Mesenchymal stem cell (in vitro differentiated cells and primary cell): Measurements from ENCODE around the gene PFAS.

Experiments used
- DNase-seq: peaks from one replicate; pipeline ENCODE4 v3.0.0-alpha.2; 2013
- H2AFZ ChIP-seq: one replicate; pipeline ENCODE4 v1.6.1; 2013; ENCODE audit warnings: low read depth, mild to moderate bottlenecking, control low read depth, inconsistent platforms, low read length, moderate library complexity
- H2AK5ac ChIP-seq: 2 replicates; pipeline ENCODE4 v1.6.1; 2013; ENCODE audit warnings: low read length, moderate library complexity, mild to moderate bottlenecking, inconsistent platforms; ENCODE audit not compliant: severe bottlenecking
- H2BK120ac ChIP-seq: one replicate; pipeline ENCODE4 v1.6.1; 2013; ENCODE audit warnings: low read depth, mild to moderate bottlenecking, inconsistent platforms, low read length, moderate library complexity
- H2BK12ac ChIP-seq, 2 experiments: one replicate each; pipeline ENCODE4 v1.6.1; 2013; ENCODE audit warnings: inconsistent platforms in 2 of 2, low read length in 2 of 2, mild to moderate bottlenecking in 2 of 2, moderate library complexity in 2 of 2, control low read depth in 1 of 2
- H2BK15ac ChIP-seq: one replicate; pipeline ENCODE4 v1.6.1; 2013; ENCODE audit warnings: mild to moderate bottlenecking, low read depth, inconsistent platforms; ENCODE audit not compliant: poor library complexity, severe bottlenecking
- H2BK5ac ChIP-seq: 2 replicates; pipeline ENCODE4 v1.6.1; 2013; ENCODE audit warnings: low read depth, mild to moderate bottlenecking, low read length, control low read depth, inconsistent platforms; ENCODE audit not compliant: poor library complexity, severe bottlenecking
- H3K14ac ChIP-seq, 2 experiments: one replicate each; pipeline ENCODE4 v1.6.1; 2013; ENCODE audit warnings: inconsistent platforms in 2 of 2, low read length in 2 of 2, control low read depth in 1 of 2, mild to moderate bottlenecking in 1 of 2, moderate library complexity in 1 of 2
- H3K18ac ChIP-seq, 2 experiments: one replicate each; pipeline ENCODE4 v1.6.1; 2013; ENCODE audit warnings: inconsistent platforms in 2 of 2, low read length in 2 of 2, control low read depth in 1 of 2, low read depth in 1 of 2, mild to moderate bottlenecking in 1 of 2
- H3K23ac ChIP-seq, 2 experiments: one replicate each; pipeline ENCODE4 v1.6.1; 2013; ENCODE audit warnings: inconsistent platforms in 2 of 2, low read length in 2 of 2, mild to moderate bottlenecking in 2 of 2, moderate library complexity in 2 of 2, control low read depth in 1 of 2
- H3K27ac ChIP-seq: 2 replicates; pipeline ENCODE4 v1.5.1; 2013; ENCODE audit warnings: mild to moderate bottlenecking, moderate library complexity, low read length, control low read depth, inconsistent platforms; ENCODE audit not compliant: poor library complexity, severe bottlenecking
- H3K27me3 ChIP-seq, 2 experiments: 2 replicates each; pipeline versions ENCODE4 v1.6.1 to v1.7.0; 2013; ENCODE audit warnings: low read length in 2 of 2, mild to moderate bottlenecking in 2 of 2, moderate library complexity in 2 of 2, control low read depth in 1 of 2, inconsistent platforms in 1 of 2; ENCODE audit not compliant: control insufficient read depth in 1 of 2, insufficient read depth in 1 of 2
- H3K36me3 ChIP-seq, 2 experiments: 2 replicates each; pipeline versions ENCODE4 v1.6.1 to v1.7.0; 2013; ENCODE audit warnings: low read length in 2 of 2, control low read depth in 1 of 2, inconsistent platforms in 1 of 2, low read depth in 1 of 2, mild to moderate bottlenecking in 1 of 2; ENCODE audit not compliant: insufficient read depth in 2 of 2, control insufficient read depth in 1 of 2
- H3K4ac ChIP-seq, 2 experiments: one replicate each; pipeline ENCODE4 v1.6.1; 2013; ENCODE audit warnings: inconsistent platforms in 2 of 2, low read length in 2 of 2, mild to moderate bottlenecking in 2 of 2, moderate library complexity in 2 of 2, control low read depth in 1 of 2, low read depth in 1 of 2
- H3K4me1 ChIP-seq: 2 replicates; pipeline ENCODE4 v1.6.1; 2013; ENCODE audit warnings: low read depth, low read length, control low read depth; ENCODE audit not compliant: control insufficient read depth, insufficient read depth
- H3K4me2 ChIP-seq: 2 replicates; pipeline ENCODE4 v1.6.1; 2013; ENCODE audit warnings: low read length, mild to moderate bottlenecking, inconsistent platforms; ENCODE audit not compliant: poor library complexity, severe bottlenecking
- H3K4me3 ChIP-seq, 2 experiments: 2 replicates each; pipeline versions ENCODE4 v1.5.1 to v1.7.0; 2013; ENCODE audit warnings: low read length in 2 of 2, mild to moderate bottlenecking in 2 of 2, control low read depth in 1 of 2, low read depth in 1 of 2; ENCODE audit not compliant: insufficient read depth in 1 of 2
- H3K79me1 ChIP-seq: replicated peaks from 2 replicates; pipeline ENCODE4 v1.6.1; 2013; ENCODE audit warnings: mild to moderate bottlenecking, control low read depth, low read length, inconsistent platforms; ENCODE audit not compliant: poor library complexity, severe bottlenecking
- H3K9ac ChIP-seq: 2 replicates; pipeline ENCODE4 v1.7.0; 2013; ENCODE audit warnings: mild to moderate bottlenecking, low read length, moderate library complexity
- H3K9me3 ChIP-seq: 2 replicates; pipeline ENCODE4 v1.7.0; 2013; ENCODE audit warnings: mild to moderate bottlenecking, low read length; ENCODE audit not compliant: control insufficient read depth
- H4K8ac ChIP-seq: one replicate; pipeline ENCODE4 v1.6.1; 2013; ENCODE audit warnings: inconsistent platforms, mild to moderate bottlenecking, low read length, moderate library complexity
- H4K91ac ChIP-seq: one replicate; pipeline ENCODE4 v1.6.1; 2013; ENCODE audit warnings: mild to moderate bottlenecking, low read length, inconsistent platforms
- WGBS: methylation state at CpG from one replicate; pipeline ENCODE4 v1.1.7; 2013; ENCODE audit warnings: mixed read lengths; 5-methylcytosine and 5-hydroxymethylcytosine counted together

PFAS gene

DNA sequence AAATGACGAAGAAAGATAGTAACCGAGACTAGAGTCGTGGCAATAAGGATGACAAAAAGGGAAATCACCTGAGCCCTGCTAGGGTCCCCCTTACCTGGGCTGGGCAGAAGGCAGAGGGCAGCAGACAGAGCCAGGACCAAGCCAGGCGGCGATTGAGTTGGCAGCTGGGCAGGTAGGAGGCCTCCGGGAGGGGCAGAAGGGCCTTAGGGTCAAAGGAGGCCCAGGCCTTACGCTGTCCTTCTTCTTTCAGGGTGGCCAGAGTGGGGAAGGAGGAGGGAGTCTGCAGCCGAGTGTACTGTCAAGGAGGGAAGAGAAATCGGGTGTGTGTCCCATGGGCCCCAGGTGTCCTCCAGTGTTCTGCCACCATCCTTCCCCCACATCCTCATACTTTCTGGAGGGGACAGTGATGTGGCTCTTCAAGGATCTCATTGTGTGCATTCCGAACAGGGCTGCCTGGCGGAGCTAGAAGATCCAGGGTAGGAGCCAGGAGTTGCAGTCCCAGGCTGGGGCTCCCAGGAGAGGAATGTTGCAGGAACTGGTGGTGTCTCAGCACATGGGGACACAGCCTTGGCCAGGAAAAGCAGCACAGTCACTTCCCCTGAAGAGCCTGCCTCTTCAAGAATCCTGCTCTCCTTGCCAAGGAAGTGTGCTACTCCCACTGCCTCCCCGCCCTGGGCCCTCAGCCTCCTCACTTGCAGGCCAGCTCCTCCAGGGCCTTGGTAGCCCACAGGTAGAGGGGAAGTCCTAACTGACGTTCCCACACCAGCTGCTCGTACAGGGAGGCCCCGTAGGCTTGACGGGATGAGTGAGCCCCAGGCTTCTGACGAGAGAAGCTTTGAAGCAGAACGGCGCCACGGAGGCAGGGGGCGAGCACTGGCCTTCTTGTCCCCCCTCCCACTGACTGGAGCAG, 14.5 kb upstream of the PFAS start:
- Histone ChIP-seq H2BK5ac (no peak overlapping the region), H3K79me1 (peaks cover 7% of the 10 kb centered on the region), H2AK5ac (no peak overlapping the region), H2BK120ac (no peak overlapping the region), H3K4me1 (no peaks in the 10 kb centered on the region), H4K8ac (no peak overlapping the region), H3K4me2 (no peak overlapping the region), H3K36me3 (peaks cover 73 to 95% of the 10 kb centered on the region in 2 experiments), H3K27me3 (no peaks in the 10 kb centered on the region), H3K9me3 (no peaks in the 10 kb centered on the region), H3K9ac (no peak overlapping the region), H2AFZ (no peak overlapping the region), H3K4ac (no peak overlapping the region), H3K18ac (no peak overlapping the region), H3K23ac (no peak overlapping the region), H3K27ac (no peak overlapping the region), H2BK15ac (no peak overlapping the region), H4K91ac (no peak overlapping the region), H2BK12ac (no peak overlapping the region), H3K4me3 (no peak overlapping the region), H3K14ac (no peak overlapping the region)
- no peak for DNase-seq
- 96% methylated on average over 18 of the region's 21 CpGs for WGBS

GRCh38 chr17:8235676-8236075, 13.4 kb upstream of the PFAS start:
- Histone ChIP-seq H2AFZ (no peak overlapping the region), H3K9ac (no peak overlapping the region), H2BK120ac (no peak overlapping the region), H3K23ac (no peak overlapping the region), H2BK5ac (no peak overlapping the region), H3K79me1 (peaks cover 9% of the 10 kb centered on the region), H2BK15ac (no peak overlapping the region), H3K27ac (no peak overlapping the region), H2BK12ac (no peak overlapping the region), H3K4me3 (no peak overlapping the region), H3K4ac (no peak overlapping the region), H3K14ac (no peak overlapping the region), H3K4me2 (no peak overlapping the region), H3K18ac (no peak overlapping the region), H3K27me3 (no peaks in the 10 kb centered on the region), H4K91ac (no peak overlapping the region), H3K4me1 (no peaks in the 10 kb centered on the region), H3K9me3 (no peaks in the 10 kb centered on the region), H2AK5ac (no peak overlapping the region), H4K8ac (no peak overlapping the region), H3K36me3 (peaks cover 63 to 93% of the 10 kb centered on the region in 2 experiments)
- WGBS, result 96% methylated on average over 7 of the region's 7 CpGs
- no peak for DNase-seq

- H3K9me3 ChIP-seq, result no peaks in the 10 kb centered on the region
- H4K8ac ChIP-seq, result no peak overlapping the region
- no peak overlapping the region for H2BK5ac ChIP-seq
- H3K36me3 ChIP-seq, result peaks cover 48 to 78% of the 10 kb centered on the region in 2 experiments
- 92% methylated on average over 7 of the region's 7 CpGs for WGBS
- no peak overlapping the region for H2BK12ac ChIP-seq
- no peak overlapping the region for H2BK120ac ChIP-seq
- H3K4me1 ChIP-seq, result no peaks in the 10 kb centered on the region
- H3K79me1 ChIP-seq, result peaks cover 12% of the 10 kb centered on the region
- no peak overlapping the region for H3K9ac ChIP-seq
- no peak overlapping the region for H3K14ac ChIP-seq
- no peak overlapping the region for H4K91ac ChIP-seq
- H3K4me3 ChIP-seq, result no peak overlapping the region
- H2AFZ ChIP-seq, result no peak overlapping the region
- H3K18ac ChIP-seq, result no peak overlapping the region
- H2BK15ac ChIP-seq, result no peak overlapping the region
- H3K27ac ChIP-seq, result no peak overlapping the region
- no peaks in the 10 kb centered on the region for H3K27me3 ChIP-seq
- DNase-seq, result no peak
- no peak overlapping the region for H2AK5ac ChIP-seq
- H3K4ac ChIP-seq, result no peak overlapping the region
- no peak overlapping the region for H3K23ac ChIP-seq
- H3K4me2 ChIP-seq, result no peak overlapping the region
Measured at GRCh38 chr17:8237175-8237574, 11.9 kb upstream of the PFAS start.

DNA sequence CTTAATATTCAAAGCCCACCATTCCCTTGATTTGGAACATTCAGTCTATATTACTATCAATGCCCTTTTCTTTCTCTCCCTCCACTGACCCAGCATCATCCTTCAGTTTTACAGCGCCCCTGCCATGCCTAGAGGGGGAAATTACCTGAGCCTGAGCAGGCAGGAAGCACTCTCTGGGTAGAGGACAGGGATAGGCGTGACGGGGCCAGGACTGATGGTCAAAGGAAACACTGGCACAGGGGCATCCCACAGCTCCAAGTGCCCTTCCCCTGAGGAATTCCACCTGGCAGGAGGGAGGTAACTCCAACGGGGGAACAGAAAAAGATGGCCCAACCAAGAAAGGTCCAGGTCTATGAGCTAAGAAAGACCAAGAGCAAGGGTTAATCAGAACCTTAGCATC, 11.2 kb upstream of the PFAS start:
- Histone ChIP-seq H3K27me3 (no peaks in the 10 kb centered on the region), H2AK5ac (no peak overlapping the region), H3K79me1 (peaks cover 14% of the 10 kb centered on the region), H2BK5ac (no peak overlapping the region), H3K27ac (no peak overlapping the region), H2BK12ac (no peak overlapping the region), H3K36me3 (peaks cover 41 to 71% of the 10 kb centered on the region in 2 experiments), H3K9ac (no peak overlapping the region), H3K18ac (no peak overlapping the region), H3K4me1 (no peaks in the 10 kb centered on the region), H3K9me3 (no peaks in the 10 kb centered on the region), H4K8ac (no peak overlapping the region), H3K23ac (no peak overlapping the region), H2AFZ (no peak overlapping the region), H2BK120ac (no peak overlapping the region), H3K4me3 (no peak overlapping the region), H4K91ac (no peak overlapping the region), H3K4ac (no peak overlapping the region), H2BK15ac (no peak overlapping the region), H3K4me2 (no peak overlapping the region), H3K14ac (no peak overlapping the region)
- WGBS, result 87% methylated on average over 4 of the region's 4 CpGs
- no peak for DNase-seq
